Ureter (tissue), 1 donor: ENCODE results near the gene CHD3. TPM values are rescaled to one million over a fixed set of nuclear protein-coding genes. Genes with fewer than 3 reads are reported as not detected.
"Not testable (repeated sequence)": the region's sequence is repeated elsewhere in the genome, so short reads cannot be mapped to it uniquely, and the experiment has no call there.

Source experiments
- DNase-seq: peaks from one replicate; pipeline ENCODE4 v3.0.0-alpha.2; 2020; ENCODE audit warnings: low spot score
- total RNA-seq: library from RNA; stranded (reverse); gene quantifications from one replicate; pipeline ENCODE4 v1.2.4, GENCODE V29; 2023
- donor health status: DM: yes; HTN: yes; CAD: no.

CHD3 gene
- total RNA-seq, 1 donor from 2014 or later: 225 TPM

- DNase-seq: peak; percentile 100
These were observed 43.3 kb downstream of the CHD3 start, which contains the start of the genes CNTROB and TRAPPC1 for GRCh38 chr17:7931709-7932482. TSS of gene CNTROB (plus strand) at chr17:7932206. CDS start at chr17:7933080, 874 bp downstream. TSS of gene TRAPPC1 (minus strand) at chr17:7931946. CDS start at chr17:7931829, 117 bp downstream.

GRCh38 chr17:7932483-7932891 is 43.9 kb downstream of the CHD3 start:
- DNase-seq: no peak

- no peak for DNase-seq
These were observed 44.4 kb downstream of the CHD3 start for GRCh38 chr17:7932949-7933348.

- no peak for DNase-seq
These were observed 47.3 kb downstream of the CHD3 start for GRCh38 chr17:7935859-7936258.

- DNase-seq: no peak
These were observed 51.4 kb downstream of the CHD3 start for GRCh38 chr17:7940034-7940433.

- DNase-seq: no peak
These were observed 52.2 kb downstream of the CHD3 start for GRCh38 chr17:7940743-7941142.

- no peak for DNase-seq
These were observed 54.7 kb downstream of the CHD3 start for GRCh38 chr17:7943291-7943690.

- no peak for DNase-seq
These were observed 55.7 kb downstream of the CHD3 start for GRCh38 chr17:7944326-7944725.

- no peak for DNase-seq
These were observed 57.1 kb downstream of the CHD3 start for GRCh38 chr17:7945651-7946050.

GRCh38 chr17:7946441-7946840 is 57.9 kb downstream of the CHD3 start:
- no peak for DNase-seq

GRCh38 chr17:7947651-7948050 is 59.1 kb downstream of the CHD3 start:
- DNase-seq: no peak

- no peak for DNase-seq
These were observed 62.0 kb downstream of the CHD3 start for GRCh38 chr17:7950578-7950977.

- DNase-seq: no peak
These were observed 62.7 kb downstream of the CHD3 start for GRCh38 chr17:7951143-7951792.

- not testable (repeated sequence) for DNase-seq
These were observed 64.7 kb downstream of the CHD3 start for GRCh38 chr17:7953266-7953665.

GRCh38 chr17:7955414-7956227 is 67.0 kb downstream of the CHD3 start:
- no peak for DNase-seq

GRCh38 chr17:7956228-7956965 is 67.8 kb downstream of the CHD3 start:
- DNase-seq: no peak

GRCh38 chr17:7959503-7960253 is 71.1 kb downstream of the CHD3 start:
- DNase-seq: no peak

GRCh38 chr17:7961421-7961820 is 72.8 kb downstream of the CHD3 start:
- DNase-seq: no peak
